SW480 (cell line): ENCODE results near the gene SCOC.
A peak's percentile ranks its signal among the peaks of the same experiment; 100 is the strongest.
"Not testable (repeated sequence)": the region's sequence is repeated elsewhere in the genome, so short reads cannot be mapped to it uniquely, and the experiment has no call there.

Source experiments
- DNase-seq: peaks from one replicate; pipeline ENCODE4 v3.0.0-alpha.2; 2016; ENCODE audit warnings: low spot score

The SCOC gene

DNA sequence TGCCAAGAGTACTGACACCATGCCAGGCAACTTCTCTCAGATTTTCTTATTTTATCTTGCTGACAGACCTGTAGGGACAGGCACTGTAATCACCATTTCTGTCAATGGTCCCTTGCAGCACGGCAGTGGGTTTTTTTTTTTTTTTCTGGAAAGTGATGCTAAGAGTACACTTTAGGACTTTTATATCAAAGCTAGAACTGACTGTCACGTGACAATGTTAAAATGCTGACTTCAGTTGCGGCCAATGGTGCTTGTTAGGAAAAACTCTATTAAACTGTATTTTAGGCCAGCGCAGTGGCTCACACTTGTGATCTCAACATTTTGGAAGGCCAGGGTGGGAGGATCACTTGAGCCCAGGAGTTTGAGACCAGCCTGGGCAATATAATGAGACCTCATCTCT lies 12.3 kb upstream of the SCOC start:
- DNase-seq = no peak

DNA sequence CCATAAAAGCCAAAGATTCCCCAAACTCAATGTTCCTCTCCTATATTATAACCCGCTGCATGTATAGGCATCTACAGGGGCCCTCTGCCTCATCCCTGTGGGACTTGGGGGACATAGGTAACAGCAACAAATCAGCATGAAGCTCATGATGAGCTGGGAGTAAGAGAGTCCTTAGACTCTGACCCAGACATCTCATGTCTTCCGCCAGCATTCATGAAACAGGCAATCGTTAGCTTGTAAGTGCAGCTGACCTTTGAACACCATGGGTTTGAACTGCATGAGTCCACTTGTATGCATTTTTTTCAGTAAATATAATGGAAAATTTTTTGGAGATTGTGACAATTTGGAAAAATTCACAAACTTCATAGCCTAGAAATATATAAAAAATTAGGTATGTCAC lies 10.4 kb upstream of the SCOC start:
- DNase-seq = no peak

DNA sequence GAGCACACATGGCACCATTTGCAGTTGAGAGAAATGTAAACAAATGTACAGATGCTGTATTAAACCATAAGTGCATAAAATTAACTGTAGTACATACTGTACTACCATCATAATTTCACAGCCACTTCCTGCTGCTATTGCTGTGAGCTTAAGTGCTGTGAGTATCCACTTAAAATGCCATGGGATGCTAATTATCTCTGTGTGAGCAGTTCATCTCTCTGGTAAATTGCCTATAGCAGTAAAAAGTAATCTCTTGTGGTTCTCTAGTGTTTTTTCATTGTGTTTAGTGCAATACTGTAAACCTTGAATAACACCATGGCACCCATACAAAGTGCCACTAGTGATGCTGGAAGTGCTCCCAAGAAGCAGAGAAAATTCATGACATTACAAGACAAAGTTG lies 9.9 kb upstream of the SCOC start:
- DNase-seq = no peak

DNA sequence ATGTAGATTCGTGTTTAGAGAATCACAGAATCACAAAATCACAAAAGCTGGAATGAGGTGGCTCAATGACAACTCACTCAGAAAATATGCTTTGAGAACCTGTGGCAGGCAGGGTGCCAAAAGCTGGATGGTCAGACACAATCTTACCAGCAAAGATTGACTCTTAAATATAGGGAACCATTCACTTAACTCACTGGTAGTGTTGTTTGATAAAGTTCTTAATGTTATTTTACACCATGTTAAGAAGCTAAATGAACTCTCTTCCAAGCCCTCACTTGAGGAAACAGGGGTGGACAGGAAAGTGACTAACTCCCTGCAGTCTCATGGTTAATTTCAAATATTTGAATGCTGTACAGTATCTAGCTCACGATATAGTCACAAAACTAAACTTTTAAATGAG lies 5.7 kb upstream of the SCOC start:
- DNase-seq = no peak

DNA sequence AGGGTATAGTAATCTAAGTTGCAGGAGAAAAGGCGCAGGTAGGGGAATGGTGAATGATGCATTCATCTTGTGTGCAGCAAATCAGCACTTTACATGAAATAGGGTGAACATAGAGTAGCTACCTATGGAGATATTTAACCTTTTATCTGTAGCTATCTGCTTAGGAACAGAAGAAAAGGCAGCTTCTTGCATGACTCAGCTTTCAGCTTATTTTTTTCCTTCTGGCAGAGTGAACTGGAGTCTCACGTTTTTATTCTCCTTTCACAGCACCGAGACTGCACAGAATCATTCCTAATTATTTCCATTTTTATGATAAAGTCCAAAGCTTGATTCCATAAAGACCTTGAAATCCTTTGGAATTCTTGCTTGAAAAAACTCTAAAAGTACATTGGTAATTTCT lies 4.8 kb upstream of the SCOC start:
- no peak for DNase-seq

DNA sequence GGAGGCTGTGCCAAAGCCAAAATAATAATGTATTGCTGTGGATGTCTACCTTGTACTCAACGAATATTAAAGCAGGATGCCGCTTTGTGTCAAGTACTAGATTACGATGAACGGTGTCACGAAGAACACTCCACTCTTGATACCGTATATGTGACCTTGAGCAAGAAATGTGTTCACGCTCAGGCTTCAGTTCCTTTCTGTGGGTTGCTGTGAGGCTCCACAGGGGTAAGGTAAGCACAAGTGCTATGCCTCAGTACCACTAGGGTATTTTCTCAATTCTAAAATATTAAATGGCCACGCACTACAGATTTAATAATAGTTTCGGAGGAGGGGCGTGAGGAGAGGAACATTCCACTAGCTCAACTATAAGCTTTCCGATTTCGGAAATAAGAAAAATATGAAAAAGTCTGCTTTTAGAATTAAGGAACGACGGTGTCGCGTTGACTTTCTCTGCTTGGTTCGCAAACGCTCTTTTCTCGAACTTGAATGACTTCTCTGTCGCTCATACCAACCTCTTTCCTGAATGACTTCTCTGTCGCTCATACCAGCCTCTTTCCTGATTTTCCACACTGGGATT lies 607 bp upstream of the SCOC start:
- peak; percentile 26 for DNase-seq

DNA sequence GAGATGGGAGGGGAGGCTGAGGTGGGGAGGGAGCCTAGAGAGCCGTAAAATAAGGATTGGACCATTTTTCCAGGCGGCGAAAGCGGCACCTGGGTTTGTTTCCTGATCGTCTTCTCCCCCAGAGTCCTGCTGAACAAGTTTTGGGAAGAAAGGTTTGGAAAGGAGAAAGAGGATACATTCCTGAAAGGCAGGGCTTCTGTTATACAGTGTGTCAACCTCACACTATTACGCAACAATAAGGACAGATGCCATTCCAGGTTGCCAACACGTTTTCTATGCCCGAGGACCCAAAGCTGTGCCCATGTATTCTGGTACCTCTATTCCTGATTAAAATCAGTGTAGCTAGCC lies 658 bp downstream of the SCOC start:
- DNase-seq = peak; percentile 44

DNA sequence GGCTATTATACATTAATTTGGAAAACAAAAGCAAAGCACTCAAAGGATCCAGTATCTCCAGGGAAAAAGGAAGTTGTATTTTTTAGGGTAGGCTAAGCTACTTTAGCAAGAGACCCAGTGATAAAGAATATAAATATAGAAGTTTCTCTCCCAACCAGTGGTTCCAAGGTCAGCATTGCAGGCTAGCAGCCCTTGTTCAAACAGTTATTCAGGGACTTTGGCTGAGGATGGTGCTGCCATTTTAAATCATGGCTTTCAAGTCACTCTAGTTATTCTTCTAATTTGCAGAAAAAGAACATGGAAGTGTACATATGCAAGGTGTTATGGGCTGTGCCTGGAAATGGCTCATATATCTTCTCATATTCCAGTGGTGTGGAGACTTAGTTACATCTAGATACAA lies 9.3 kb downstream of the SCOC start:
- no peak for DNase-seq

DNA sequence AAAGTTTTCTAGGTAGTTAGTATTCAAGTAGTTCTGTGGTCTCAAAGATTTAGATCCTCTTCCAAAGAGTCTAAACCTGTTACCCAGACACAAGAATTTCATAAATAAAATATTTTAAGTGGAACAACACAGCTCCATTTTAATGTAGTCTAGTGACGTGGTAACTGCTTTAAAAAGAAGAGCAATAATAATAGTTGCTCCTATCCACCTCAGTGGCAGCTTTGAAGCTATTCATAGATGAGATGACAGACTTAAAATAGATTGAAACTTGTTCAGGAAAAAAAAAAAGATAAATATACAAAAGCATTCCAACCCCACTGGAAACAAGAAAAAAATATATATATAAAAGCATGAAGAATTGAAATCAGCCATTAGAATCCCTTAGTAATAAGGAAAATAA lies 14.6 kb downstream of the SCOC start:
- no peak for DNase-seq

DNA sequence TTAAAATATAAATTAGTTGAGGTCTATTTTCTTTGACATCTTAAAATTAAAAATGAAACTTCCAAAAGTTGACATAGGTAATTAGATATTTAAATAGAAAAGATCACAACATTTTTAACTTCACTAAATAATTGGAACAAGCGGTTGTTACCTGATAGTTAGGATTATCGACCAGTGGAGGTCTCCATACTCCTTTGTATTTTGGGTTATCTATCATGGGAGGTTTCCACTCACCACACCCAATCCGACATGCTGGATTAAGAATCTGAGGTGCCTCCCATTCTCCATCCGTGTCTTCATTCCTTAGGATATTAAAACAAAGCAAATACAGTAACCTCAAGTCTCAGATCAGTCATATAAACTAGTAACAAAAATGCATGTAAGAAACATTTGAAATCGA lies 22.2 kb downstream of the SCOC start:
- DNase-seq = no peak

DNA sequence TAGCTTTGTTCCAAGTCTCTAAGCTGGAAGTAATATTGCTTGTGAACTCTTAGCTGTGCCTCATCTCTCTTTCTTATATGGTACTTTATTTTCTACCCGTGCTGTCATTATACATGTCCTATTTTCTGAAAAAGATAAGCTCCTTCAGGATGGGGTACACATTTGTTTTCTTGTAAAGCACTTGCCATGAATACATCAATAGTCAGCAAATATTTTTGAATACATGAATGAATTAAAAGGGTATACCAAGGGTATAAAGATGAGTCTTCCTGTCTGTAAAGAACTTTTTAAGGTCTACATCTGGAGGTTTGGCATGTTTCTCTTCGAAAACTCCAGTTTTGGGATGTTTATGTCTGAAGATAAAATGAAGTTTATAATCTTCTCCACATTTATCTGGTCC lies 26.7 kb downstream of the SCOC start:
- no peak for DNase-seq

DNA sequence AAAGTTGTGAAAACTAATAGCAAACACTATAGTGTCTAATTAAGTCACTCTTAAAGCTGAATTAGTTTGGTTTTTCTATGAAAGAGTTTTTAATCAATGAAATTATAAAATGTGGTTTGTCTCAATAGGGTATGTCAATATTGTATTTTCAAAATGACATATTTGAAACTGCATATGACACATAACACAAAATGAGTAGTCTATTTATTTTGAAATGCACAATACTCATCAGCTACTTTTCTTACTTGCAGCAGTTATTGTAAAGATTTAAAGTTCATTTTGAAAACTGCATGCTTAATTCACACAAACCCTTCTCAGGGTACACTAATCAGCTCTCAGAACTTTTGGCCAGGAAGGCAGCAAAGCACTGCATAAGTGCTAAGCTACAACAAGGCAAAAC lies 32.8 kb downstream of the SCOC start:
- DNase-seq = no peak

DNA sequence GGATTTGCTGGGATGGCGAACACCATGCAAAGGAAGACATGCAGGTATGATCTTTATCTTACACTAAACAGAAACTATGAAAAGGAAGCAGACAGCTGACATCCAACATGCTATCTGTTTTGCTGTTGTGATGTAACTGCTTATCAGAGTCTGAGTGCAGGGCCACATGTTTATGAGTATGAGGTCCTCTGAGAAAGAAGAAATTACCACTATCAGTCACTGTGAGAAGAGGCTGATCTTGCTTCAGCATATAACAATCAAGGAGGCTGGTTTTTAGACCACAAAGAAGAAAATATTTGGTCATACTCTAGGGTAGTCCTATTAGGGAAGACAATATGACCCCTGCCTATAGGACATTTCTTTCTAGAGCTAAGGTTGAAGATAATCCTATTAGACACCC lies 35.5 kb downstream of the SCOC start:
- DNase-seq = no peak

DNA sequence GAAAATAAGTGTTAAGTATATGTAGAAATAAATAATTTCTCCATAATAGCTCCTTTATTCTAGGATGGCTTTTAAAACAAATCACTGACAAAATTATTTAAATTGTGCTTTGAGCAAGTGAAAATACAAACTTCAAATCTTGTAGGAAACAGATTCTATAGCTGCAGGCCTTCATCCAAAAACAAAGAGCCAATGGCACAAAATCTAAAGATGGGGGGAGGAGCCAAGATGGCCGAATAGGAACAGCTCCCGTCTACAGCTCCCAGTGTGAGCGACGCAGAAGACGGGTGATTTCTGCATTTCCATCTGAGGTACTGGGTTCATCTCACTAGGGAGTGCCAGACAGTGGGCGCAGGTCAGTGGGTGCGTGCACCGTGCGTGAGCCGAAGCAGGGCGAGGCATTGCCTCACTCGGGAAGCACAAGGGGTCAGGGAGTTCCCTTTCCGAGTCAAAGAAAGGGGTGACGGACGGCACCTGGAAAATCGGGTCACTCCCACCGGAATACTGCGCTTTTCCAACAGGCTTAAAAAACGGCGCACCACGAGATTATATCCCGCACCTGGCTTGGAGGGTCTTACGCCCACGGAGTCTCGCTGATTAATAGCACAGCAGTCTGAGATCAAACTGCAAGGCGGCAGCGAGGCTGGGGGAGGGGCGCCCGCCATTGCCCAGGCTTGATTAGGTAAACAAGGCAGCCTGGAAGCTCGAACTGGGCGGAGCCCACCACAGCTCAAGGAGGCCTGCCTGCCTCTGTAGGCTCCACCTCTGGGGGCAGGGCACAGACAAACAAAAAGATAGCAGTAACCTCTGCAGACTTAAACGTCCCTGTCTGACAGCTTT lies 39.9 kb downstream of the SCOC start:
- not testable (repeated sequence) for DNase-seq

DNA sequence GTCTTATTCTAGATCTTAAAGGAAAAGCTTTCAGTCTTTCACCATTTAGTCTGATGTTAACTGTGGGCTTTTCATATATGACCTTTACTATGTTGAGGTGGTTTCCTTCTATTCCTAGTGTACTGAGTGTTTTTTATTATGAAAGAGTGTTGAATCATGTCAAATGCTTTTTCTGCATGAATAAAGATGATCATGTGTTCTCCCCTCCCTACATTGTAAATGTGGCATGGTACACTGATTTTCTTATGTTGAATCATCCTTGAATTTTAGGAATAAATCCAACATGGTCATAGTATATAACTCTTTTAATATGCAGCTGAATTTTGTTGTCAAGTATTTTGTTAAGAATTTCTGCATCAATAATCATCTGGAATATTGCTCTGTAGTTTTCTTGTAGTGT lies 49.7 kb downstream of the SCOC start:
- no peak for DNase-seq

DNA sequence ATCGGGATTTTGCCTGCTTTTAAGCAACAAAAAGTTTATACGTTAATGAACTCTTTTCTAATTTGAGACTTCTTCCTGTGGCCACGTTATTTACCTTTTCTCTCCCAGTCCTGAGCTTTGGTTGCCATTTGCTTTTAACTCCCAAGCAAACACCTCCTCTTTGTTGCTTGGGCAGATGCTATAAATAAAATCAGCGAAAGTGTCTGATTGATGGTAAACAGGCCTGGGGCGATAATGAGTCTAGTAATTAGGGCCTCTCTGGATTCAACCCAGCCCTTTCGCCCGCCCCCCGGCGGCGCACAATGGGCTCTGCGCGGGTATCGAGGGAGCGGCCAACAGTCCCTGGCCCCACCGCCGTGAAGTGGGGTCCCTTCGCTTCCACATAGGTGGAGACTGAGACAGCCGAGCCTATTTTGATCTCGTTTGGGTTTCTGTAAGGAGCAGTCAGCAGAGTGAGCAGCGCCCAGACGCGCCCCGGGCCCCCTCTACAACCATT lies 53.2 kb downstream of the SCOC start:
- DNase-seq = no peak

DNA sequence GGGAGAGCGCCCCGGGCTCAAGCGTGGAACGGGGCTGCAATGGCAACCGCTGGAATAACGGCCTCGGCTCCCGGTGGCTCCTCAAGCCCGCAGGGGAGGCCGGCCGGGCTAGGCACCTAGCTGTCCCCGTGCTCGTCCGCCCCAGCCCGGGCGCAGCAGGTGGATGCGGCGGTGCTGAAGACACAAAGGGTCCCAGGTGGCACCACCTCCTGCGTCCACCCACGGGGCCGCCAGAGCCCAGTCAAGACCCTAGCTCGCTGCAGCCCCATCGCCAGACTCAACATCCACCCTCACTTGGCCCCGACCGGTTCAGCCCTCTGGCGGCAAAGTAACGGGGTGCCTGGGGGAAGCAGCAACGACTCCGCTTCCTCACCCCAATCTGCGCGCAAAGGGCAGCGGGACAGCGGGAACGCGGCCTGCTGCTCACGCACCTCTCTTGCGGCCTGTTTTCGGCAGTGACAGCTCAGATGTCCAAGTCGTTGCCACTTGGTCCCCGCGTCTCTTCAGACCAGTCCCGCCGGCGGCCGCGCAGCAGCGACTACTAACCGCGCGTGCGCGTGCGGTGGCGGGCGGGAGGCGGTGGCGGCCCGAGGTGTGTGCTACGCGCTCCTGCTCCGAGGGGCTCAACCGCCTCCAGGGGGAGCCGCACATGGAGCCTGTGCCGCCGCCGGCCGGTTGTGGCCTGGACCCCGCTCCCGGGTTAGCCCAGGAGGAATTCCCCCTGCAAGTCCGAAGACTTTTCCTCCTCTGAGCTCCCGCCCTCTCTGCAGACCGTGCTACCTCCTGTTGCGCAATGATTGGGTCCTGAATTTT lies 53.9 kb downstream of the SCOC start, which contains the start of gene CLGN:
TSS of gene CLGN (minus strand) at position 543 of the 813 bp plus-strand sequence. CDS start 14,570 bp downstream, outside the sequence.
- DNase-seq = peak; percentile 71

DNA sequence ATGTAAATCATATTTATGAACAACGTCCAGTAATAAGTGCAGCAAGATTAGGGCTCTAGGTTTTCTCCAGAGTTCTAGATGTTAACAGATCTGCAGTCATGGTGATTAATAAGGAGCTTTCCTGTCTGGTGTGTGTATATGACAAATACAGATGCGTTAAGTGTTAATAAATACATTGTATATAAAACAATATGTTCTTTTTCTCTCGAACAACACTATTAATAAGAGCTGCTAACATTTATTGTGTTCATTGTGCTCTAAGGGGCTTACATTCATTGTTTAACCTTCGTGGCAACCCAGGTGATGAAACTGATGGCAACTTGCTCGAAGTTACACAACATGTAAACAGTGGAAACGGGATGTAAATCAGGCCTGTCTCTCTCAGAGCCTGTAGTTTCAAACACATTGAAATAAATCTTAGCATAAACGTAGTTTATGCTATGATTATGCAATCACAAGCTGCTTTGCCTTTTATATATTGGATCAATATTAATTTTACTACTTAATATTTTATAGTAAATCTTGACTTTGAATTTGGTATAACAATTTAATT lies 54.5 kb downstream of the SCOC start:
- DNase-seq = peak; percentile 73
